ENCODE results near the gene KCNQ1. TPM values are rescaled to one million over a fixed set of nuclear protein-coding genes. Genes with fewer than 3 reads are reported as not detected.

The KCNQ1 gene
- total and polyA plus RNA-seq, 9 of the 15 experiments (the other 6 are each of a cell fraction or from before 2014, with no cell fraction given), result 0.44 TPM; not detected in 8

DNA sequence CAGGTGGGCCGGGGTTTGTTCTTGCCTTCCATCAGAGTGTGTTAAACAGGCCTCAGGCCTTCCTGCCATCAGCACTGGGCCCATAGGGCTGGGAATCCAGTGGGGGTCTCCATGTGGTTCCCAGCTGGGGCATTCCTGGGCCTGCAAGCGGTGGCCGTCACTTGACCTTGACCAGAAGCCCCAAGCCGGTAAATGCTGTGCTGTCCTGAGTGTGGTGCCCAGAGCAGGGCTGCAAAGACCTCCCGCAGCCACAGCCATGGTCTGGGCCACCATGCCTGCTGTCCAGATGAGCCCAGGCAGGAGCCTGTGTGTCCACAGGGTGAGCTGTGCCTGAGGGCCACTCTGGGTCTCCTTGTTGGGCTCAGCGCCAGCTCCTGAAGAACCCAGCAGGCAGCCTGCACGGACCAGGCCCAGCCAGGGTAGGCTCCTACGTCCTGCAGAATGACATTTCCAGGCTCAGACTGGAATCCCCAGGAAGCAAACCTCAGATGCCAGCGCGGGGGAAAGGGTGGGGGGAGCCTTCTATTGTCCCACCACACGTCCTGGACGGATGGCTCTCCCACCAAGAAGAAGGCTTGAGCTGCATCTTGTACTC is 137.6 kb downstream of the KCNQ1 start:
- ChIA-PET POLR2A (no interaction called here), CTCF (ENCODE audit: low intra/inter-chr PET ratio) (no interaction called here)
- 11% methylated on average over 11 of the region's 12 CpGs for WGBS (ENCODE audit: insufficient coverage, low coverage, missing lambda C conversion rate)
- intact Hi-C loops (cut with micrococcal nuclease) (no loop called here), in situ Hi-C loops (cut with MboI) (no loop called here)
- Histone ChIP-seq H3K79me2 (ENCODE audit: control insufficient read depth, insufficient read depth, low read length) (no peaks in the 10 kb centered on the region), H2AFZ (ENCODE audit: low read depth, low read length) (no peak overlapping the region), H3K36me3 (ENCODE audit: control insufficient read depth, insufficient read depth, low read length) (no peaks in the 10 kb centered on the region), H3K9me1 (ENCODE audit: control insufficient read depth, insufficient read depth, low read length) (no peaks in the 10 kb centered on the region), H4K20me1 (replicated peaks; ENCODE audit: control insufficient read depth, insufficient read depth, low read length) (peaks cover 14% of the 10 kb centered on the region; the same call in 1 of the 2 replicates), H3K9me3 (replicated peaks; ENCODE audit: control insufficient read depth, insufficient read depth, low read depth, low read length) (no peaks in the 10 kb centered on the region), H3K27me3 (ENCODE audit: control insufficient read depth in 2 of 2, insufficient read depth in 2 of 2, low read length in 2 of 2) (peaks cover 4 to 61% of the 10 kb centered on the region in 2 experiments; a peak in 4 of 5 replicates), H3K4me3 (no peak overlapping the region), H3K4me2 (ENCODE audit: insufficient read depth, low read length) (no peak overlapping the region), H3K9ac (ENCODE audit: insufficient read depth in 1 of 2, low read depth in 2 of 2, low read length in 2 of 2) (no peak overlapping the region; a peak in 1 of 4 replicates), H3K27ac (ENCODE audit: extremely low read depth, low read depth, low read length) (no peak overlapping the region), H3K4me1 (replicated peaks in 1 of 2; ENCODE audit: control insufficient read depth in 2 of 2, insufficient read depth in 2 of 2, low read length in 2 of 2) (peaks cover 0 to 41% of the 10 kb centered on the region in 2 experiments; a peak in 2 of 5 replicates)
- no peak for DNase-seq (ENCODE audit: extremely low read depth in 1 of 4, low spot score in 3 of 4)
- no peak for FAIRE-seq
- BruUV-seq (replicated peaks), result no TSS peak
- TF ChIP-seq, protein P1, sequence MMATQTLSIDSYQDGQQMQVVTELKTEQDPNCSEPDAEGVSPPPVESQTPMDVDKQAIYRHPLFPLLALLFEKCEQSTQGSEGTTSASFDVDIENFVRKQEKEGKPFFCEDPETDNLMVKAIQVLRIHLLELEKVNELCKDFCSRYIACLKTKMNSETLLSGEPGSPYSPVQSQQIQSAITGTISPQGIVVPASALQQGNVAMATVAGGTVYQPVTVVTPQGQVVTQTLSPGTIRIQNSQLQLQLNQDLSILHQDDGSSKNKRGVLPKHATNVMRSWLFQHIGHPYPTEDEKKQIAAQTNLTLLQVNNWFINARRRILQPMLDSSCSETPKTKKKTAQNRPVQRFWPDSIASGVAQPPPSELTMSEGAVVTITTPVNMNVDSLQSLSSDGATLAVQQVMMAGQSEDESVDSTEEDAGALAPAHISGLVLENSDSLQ (IDR thresholded peaks at IDR 0.05), result no peak
- peak; percentile 12; the same call in 1 of the 2 replicates for TF ChIP-seq NFIC (IDR thresholded peaks at IDR 0.05)
- no peak for ATAC-seq

- TF ChIP-seq ZNF253 (CRISPR knock-in tag; conservative IDR thresholded peaks at IDR 0.05), result no peak
- no peak for TF ChIP-seq ZNF41 (CRISPR knock-in tag; conservative IDR thresholded peaks at IDR 0.05)
- TF ChIP-seq, protein P2, sequence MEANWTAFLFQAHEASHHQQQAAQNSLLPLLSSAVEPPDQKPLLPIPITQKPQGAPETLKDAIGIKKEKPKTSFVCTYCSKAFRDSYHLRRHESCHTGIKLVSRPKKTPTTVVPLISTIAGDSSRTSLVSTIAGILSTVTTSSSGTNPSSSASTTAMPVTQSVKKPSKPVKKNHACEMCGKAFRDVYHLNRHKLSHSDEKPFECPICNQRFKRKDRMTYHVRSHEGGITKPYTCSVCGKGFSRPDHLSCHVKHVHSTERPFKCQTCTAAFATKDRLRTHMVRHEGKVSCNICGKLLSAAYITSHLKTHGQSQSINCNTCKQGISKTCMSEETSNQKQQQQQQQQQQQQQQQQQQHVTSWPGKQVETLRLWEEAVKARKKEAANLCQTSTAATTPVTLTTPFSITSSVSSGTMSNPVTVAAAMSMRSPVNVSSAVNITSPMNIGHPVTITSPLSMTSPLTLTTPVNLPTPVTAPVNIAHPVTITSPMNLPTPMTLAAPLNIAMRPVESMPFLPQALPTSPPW (CRISPR knock-in tag; IDR thresholded peaks at IDR 0.05), result no peak
- TF ChIP-seq PHTF2 (CRISPR knock-in tag; IDR thresholded peaks at IDR 0.05), result no peak
- no peak for TF ChIP-seq TAF1 (IDR thresholded peaks at IDR 0.05; ENCODE audit: control insufficient read depth, extremely low read depth, insufficient read depth, low read length, severe bottlenecking)
- no peak for TF ChIP-seq MYBL2 (IDR thresholded peaks at IDR 0.05; ENCODE audit: low read depth)
- TF ChIP-seq MYBL2 (CRISPR knock-in tag; IDR thresholded peaks at IDR 0.05; ENCODE audit: borderline replicate concordance), result no peak
- ATAC-seq (no peak), DNase-seq (ENCODE audit: extremely low read depth in 1 of 4, low spot score in 3 of 4) (no peak), FAIRE-seq (no peak)
- Histone ChIP-seq H3K4me1 (replicated peaks in 1 of 2; ENCODE audit: control insufficient read depth in 2 of 2, insufficient read depth in 2 of 2, low read length in 2 of 2) (peaks cover 0 to 40% of the 10 kb centered on the region in 2 experiments; a peak in 2 of 5 replicates), H3K79me2 (ENCODE audit: control insufficient read depth, insufficient read depth, low read length) (no peaks in the 10 kb centered on the region), H4K20me1 (replicated peaks; ENCODE audit: control insufficient read depth, insufficient read depth, low read length) (peaks cover 14% of the 10 kb centered on the region; the same call in 1 of the 2 replicates), H3K27ac (ENCODE audit: extremely low read depth, low read depth, low read length) (no peak overlapping the region), H3K27me3 (ENCODE audit: control insufficient read depth in 2 of 2, insufficient read depth in 2 of 2, low read length in 2 of 2) (peaks cover 4 to 66% of the 10 kb centered on the region in 2 experiments; a peak in 4 of 5 replicates), H3K36me3 (ENCODE audit: control insufficient read depth, insufficient read depth, low read length) (no peaks in the 10 kb centered on the region), H3K9me1 (ENCODE audit: control insufficient read depth, insufficient read depth, low read length) (no peaks in the 10 kb centered on the region), H3K9ac (ENCODE audit: insufficient read depth in 1 of 2, low read depth in 2 of 2, low read length in 2 of 2) (no peak overlapping the region), H2AFZ (ENCODE audit: low read depth, low read length) (no peak overlapping the region), H3K4me3 (no peak overlapping the region), H3K9me3 (replicated peaks; ENCODE audit: control insufficient read depth, insufficient read depth, low read depth, low read length) (no peaks in the 10 kb centered on the region), H3K4me2 (ENCODE audit: insufficient read depth, low read length) (no peak overlapping the region)
- no TSS peak for BruUV-seq (replicated peaks)
- 11% methylated on average over 26 of the region's 33 CpGs for WGBS (ENCODE audit: insufficient coverage, low coverage, missing lambda C conversion rate)
- intact Hi-C loops (cut with micrococcal nuclease), result no loop called here
- ChIA-PET POLR2A (interaction anchor here (0.6 kb wide), 1 partner anchor 306 kb away, joined by 3 read pairs; no protein-coding TSS in a partner anchor), CTCF (ENCODE audit: low intra/inter-chr PET ratio) (no interaction called here)
- in situ Hi-C loops (cut with MboI), result no loop called here
Measured at GRCh38 chr11:2582946-2583604, 138.3 kb downstream of the KCNQ1 start.
